Measurements from ENCODE around the gene GPR153. TPM values are rescaled to one million over a fixed set of nuclear protein-coding genes. Genes with fewer than 3 reads are reported as not detected.

GPR153 gene
- total RNA-seq, 4 donors from 2014 or later: 5.6 to 16.1 (median 14.2) TPM

DNA sequence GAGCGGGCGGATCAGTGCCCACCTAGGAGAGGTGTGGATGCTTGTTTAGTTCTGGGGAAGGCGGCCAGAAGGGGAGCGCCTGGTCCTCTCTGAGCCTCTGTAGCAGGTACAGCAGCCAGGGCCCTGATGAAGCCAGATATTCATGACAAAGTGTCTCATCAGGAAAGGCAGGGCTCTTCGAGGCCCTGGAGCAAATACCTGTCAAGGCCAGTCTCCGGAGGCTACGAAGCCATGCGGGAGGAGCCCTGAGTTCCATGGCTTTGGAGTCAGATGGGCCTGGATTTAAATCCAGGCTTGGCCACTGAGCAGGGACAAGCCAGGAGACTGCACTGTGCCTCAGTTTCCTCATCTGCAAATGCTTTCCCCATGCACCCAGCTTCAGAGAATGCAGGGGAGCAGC lies 25.4 kb upstream of the GPR153 start:
- Histone ChIP-seq H3K27me3 (no peaks in the 10 kb centered on the region), H3K4me1 (peaks cover 18% of the 10 kb centered on the region), H3K36me3 (no peaks in the 10 kb centered on the region), H3K9me3 (no peaks in the 10 kb centered on the region), H3K27ac (no peak overlapping the region), H3K4me3 (no peak overlapping the region)
- 79% methylated on average over 7 of the region's 8 CpGs for WGBS
- no peak for DNase-seq (ENCODE audit: low spot score in 2 of 2)
- TF ChIP-seq EP300 (IDR thresholded peaks at IDR 0.05) (no peak), POLR2AphosphoS5 (IDR thresholded peaks at IDR 0.05) (no peak)

DNA sequence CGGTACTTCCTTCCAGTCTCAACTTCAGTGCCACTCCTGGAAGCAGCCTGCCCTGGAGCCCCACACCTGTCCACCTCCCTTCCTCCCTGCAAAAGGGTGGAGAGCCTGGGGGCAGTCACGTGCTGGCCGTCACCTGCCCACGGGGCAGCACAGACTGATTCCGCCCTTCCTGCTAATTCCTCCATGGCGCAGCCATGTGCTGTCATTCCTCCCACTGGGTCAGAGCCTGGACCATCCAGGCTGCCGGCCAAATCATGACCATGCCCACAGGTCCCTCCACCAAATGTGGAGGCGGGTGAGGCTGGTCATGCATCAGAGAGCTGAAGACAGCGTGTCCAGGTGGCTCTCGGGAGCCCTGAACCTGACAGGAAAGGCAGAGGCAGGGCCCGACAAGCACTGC lies 24.4 kb upstream of the GPR153 start:
- Histone ChIP-seq H3K4me1 (peaks cover 16% of the 10 kb centered on the region), H3K27ac (no peak overlapping the region), H3K27me3 (no peaks in the 10 kb centered on the region), H3K36me3 (no peaks in the 10 kb centered on the region), H3K9me3 (no peaks in the 10 kb centered on the region), H3K4me3 (no peak overlapping the region)
- no peak for DNase-seq (ENCODE audit: low spot score in 2 of 2)
- TF ChIP-seq POLR2A (IDR thresholded peaks at IDR 0.05) (no peak), EP300 (IDR thresholded peaks at IDR 0.05) (no peak), POLR2AphosphoS5 (IDR thresholded peaks at IDR 0.05) (no peak)
- TF ChIP-seq, protein P1, sequence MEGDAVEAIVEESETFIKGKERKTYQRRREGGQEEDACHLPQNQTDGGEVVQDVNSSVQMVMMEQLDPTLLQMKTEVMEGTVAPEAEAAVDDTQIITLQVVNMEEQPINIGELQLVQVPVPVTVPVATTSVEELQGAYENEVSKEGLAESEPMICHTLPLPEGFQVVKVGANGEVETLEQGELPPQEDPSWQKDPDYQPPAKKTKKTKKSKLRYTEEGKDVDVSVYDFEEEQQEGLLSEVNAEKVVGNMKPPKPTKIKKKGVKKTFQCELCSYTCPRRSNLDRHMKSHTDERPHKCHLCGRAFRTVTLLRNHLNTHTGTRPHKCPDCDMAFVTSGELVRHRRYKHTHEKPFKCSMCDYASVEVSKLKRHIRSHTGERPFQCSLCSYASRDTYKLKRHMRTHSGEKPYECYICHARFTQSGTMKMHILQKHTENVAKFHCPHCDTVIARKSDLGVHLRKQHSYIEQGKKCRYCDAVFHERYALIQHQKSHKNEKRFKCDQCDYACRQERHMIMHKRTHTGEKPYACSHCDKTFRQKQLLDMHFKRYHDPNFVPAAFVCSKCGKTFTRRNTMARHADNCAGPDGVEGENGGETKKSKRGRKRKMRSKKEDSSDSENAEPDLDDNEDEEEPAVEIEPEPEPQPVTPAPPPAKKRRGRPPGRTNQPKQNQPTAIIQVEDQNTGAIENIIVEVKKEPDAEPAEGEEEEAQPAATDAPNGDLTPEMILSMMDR (IDR thresholded peaks at IDR 0.05): no peak
- WGBS: 91% methylated on average over 10 of the region's 11 CpGs

DNA sequence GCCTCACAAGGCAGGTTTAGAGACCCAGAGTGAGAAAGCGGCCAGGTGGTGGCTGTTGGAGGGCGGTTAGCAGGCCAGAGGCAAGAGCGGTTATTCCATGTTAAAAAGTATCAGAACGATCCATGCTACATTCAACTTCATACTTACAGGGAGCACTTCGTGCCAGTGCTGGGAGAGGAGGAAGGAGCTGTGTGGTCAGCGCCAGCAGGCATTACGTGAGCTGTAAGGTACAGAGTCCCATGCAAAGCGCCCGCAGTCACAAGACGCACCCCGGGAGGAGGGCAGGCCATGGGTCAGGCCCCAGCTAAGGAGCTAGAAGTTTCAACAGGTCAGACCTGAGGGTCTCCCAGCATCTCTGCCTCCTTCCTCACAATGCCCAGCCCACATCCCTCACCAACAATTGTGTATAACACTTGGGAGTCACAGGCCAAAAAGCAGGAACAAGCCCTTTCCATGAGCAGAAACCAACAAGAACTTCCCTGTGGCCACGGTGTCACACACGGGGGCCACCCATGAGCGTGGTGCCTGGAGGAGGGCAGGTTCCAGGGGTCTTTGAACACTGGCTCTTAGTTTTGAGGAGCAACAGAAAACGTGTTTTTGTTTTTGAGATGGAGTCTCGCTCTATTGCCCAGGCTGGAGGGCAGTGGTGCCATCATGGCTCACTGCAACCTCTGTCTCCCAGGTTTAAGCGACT lies 21.8 kb upstream of the GPR153 start:
- WGBS: 96% methylated on average over 13 of the region's 17 CpGs
- DNase-seq (ENCODE audit: low spot score in 2 of 2): no peak

DNA sequence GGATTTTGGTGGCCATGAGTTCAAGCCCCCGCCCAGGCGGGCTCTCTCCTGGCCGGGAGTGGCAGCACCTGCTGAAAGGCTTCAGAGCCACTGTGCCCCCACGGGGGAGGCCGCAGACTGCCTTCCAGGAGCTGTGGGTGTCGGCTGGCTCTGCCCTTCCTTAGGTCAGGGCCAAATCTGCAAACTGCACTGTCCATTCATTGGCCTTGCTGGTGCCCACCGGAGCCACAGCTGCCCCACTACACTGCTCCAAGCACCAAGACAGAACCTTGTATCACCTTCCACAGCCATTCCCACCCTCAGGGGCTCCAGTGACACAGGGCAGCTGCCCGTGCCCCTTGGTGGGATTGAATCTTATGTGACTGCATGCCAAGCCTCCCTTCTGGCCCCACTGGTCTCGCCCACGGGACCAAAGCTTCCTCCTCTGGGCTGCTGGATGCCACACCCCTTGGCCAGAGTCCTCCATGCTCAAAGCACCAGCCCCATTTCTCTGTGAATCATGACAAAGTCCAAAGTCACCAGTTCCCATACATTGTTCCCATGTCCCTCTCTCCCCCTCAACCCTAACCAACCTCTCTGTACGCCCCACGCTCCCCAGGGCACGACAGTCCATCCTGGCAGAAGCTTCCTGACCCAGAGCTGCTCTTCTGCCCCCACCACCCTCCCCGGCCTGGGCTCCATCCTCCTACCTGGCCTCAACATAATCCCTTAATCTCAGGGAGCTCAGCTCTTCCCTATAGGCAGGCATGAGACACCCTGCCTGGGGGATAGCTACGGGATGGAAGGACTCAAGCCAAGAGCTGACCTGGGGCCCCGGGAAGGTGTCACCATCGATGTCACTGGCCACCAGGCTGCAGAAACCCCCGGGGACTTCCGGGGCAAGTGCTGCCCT lies 20.9 kb upstream of the GPR153 start:
- Histone ChIP-seq H3K27ac (peak overlapping the region; percentile 29), H3K4me3 (no peak overlapping the region), H3K27me3 (no peaks in the 10 kb centered on the region), H3K9me3 (no peaks in the 10 kb centered on the region), H3K4me1 (peaks cover 3% of the 10 kb centered on the region), H3K36me3 (no peaks in the 10 kb centered on the region)
- TF ChIP-seq POLR2A (IDR thresholded peaks at IDR 0.05) (no peak), EP300 (IDR thresholded peaks at IDR 0.05) (no peak), POLR2AphosphoS5 (IDR thresholded peaks at IDR 0.05) (no peak)
- TF ChIP-seq, protein P1 (IDR thresholded peaks at IDR 0.05): no peak
- no peak for DNase-seq (ENCODE audit: low spot score in 2 of 2)
- 81% methylated on average over 13 of the region's 19 CpGs for WGBS

More for the DNA sequence above, 21.8 kb upstream of the GPR153 start:
- Histone ChIP-seq H3K36me3 (no peaks in the 10 kb centered on the region), H3K4me3 (no peak overlapping the region), H3K9me3 (no peaks in the 10 kb centered on the region), H3K27ac (no peak overlapping the region), H3K4me1 (peaks cover 8% of the 10 kb centered on the region), H3K27me3 (no peaks in the 10 kb centered on the region)
- TF ChIP-seq POLR2A (IDR thresholded peaks at IDR 0.05) (no peak), EP300 (IDR thresholded peaks at IDR 0.05) (no peak)
- TF ChIP-seq, protein P1 (IDR thresholded peaks at IDR 0.05): no peak

DNA sequence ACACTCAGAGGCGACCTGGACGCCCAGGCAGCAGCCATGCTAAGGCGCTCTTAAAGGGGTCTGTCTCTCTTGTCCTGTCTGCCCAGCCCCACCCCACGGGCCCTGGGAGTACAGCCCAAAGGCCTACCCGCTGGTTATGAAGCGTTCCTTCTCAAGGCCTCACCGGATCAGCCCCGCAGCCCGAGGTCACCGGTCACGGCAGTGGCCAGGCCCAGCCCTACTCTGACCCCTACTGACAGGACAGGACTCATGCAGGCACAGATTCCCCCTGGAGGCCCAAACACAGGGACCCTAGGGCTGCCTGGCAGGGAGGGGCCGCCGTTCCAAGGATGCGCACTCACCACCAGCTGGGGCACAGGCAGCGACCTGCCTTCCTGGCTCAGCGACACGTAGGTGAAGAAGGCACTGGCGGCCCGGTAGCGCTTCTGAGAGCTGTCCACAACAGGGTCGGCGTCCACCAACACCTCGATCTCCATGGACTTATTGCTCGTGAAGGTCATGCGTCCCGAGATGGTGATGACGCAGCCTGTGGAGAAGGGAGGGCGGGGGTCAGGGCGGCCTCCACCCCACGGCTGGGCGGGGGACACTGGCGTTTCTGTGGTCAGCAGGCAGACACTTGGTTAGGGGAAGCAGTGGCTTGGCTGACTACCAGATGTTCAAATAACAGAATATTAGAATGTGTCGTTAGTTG lies 20.0 kb upstream of the GPR153 start:
- Histone ChIP-seq H3K4me1 (peaks cover 11% of the 10 kb centered on the region), H3K27me3 (no peaks in the 10 kb centered on the region), H3K27ac (no peak overlapping the region), H3K9me3 (no peaks in the 10 kb centered on the region), H3K36me3 (no peaks in the 10 kb centered on the region), H3K4me3 (no peak overlapping the region)
- no peak for TF ChIP-seq POLR2A (IDR thresholded peaks at IDR 0.05)
- no peak for TF ChIP-seq POLR2AphosphoS5 (IDR thresholded peaks at IDR 0.05)
- TF ChIP-seq, protein P1 (IDR thresholded peaks at IDR 0.05): no peak
- no peak for TF ChIP-seq EP300 (IDR thresholded peaks at IDR 0.05)
- no peak for DNase-seq (ENCODE audit: low spot score in 2 of 2)
- 66% methylated on average over 6 of the region's 33 CpGs for WGBS

All from suprapubic skin (tissue), 4 donors.